ENCODE data around the gene TMEM223. TPM values are rescaled to one million over a fixed set of nuclear protein-coding genes. Genes with fewer than 3 reads are reported as not detected.

Gene TMEM223
- 10 to 100 TPM; 20.8 to 45.1 (median 30.3) TPM for total RNA-seq

DNA sequence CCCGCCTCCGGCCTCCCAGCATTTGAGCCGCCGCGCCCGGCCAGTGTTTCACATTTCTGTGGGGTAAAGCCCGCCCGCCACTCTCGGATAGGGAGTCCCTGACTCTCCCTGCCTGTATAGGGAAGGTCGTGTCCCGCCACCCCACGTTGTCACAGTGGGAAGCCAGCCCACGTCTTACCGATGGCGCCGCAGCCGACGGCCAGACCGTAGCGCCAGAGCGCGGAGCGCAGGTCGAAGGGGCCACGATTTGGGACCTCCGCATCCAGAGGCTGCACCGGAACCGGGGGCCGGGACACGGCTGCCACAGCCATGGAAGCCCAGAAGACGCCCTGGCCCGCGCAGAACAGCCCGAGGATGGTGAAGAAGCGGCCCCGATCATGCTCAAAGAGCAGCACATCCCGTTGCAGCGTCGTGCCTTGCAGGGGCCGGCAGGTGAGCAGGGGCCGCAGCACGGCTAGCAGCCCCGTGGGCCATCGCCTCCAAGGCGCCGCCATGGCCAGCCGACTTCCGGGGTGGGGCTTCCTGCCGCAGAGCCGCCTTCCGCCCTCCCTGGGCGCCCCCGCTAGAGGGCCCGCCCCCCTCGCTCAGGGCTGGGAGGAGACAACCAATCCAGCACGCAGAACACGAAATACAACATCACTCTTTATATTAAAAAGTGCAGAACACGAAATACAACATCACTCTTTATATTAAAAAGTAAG, at the start of gene TMEM223:
Gene TMEM223, minus strand, starts transcription at position 506 of the 701 bp plus-strand sequence. Its CDS starts 12 bp downstream, at position 494.
- DNase-seq (ENCODE audit: low spot score): peak; percentile 57
- no peak for TF ChIP-seq CTCF (IDR thresholded peaks at IDR 0.05)
- peak; percentile 82 for ATAC-seq (ENCODE audit: low FRiP score)

DNA sequence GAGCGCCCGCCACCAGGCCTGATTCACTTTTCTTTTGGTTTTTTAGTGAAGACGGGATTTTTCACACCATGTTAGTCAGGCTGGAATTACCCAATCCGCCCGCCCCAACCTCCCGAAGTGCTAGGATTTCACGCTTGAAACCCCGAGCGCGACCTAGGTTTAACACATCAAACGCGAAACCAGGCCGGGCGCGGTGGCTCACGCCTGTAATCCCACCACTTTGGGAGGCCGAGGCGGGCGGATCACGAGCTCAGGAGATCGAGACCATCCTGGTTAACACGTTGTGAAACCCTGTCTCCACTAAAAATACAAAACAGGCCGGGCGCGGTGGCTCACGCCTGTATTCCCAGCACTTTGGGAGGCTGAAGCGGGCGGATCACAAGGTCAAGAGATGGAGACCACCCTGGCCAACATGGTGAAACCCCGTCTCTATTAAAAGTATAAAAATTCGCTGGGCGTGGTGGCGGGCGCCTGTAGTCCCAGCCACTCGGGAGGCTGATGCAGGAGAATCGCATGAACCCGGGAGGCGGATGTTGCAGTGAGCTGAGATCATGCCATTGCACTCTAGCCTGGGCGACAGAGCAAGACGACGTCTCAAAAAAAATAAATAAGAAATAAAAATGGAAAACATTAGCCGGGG, 49.0 kb upstream of the TMEM223 start:
- ATAC-seq (ENCODE audit: low FRiP score) (peak; percentile 32), DNase-seq (ENCODE audit: low spot score) (peak; percentile 66)

GRCh38 chr11:62839050-62839945, 47.5 kb upstream of the TMEM223 start, which contains the start of gene WDR74:
Gene WDR74, minus strand, starts transcription at chr11:62839590. Its CDS starts 20 bp downstream, at chr11:62839570.
- ATAC-seq (ENCODE audit: low FRiP score) (peak; percentile 46), DNase-seq (ENCODE audit: low spot score) (peak; percentile 73)
- no peak for TF ChIP-seq CTCF (IDR thresholded peaks at IDR 0.05)

GRCh38 chr11:62835336-62835735, 43.5 kb upstream of the TMEM223 start:
- TF ChIP-seq CTCF (IDR thresholded peaks at IDR 0.05): no peak
- DNase-seq (ENCODE audit: low spot score) (no peak), ATAC-seq (ENCODE audit: low FRiP score) (no peak)

DNA sequence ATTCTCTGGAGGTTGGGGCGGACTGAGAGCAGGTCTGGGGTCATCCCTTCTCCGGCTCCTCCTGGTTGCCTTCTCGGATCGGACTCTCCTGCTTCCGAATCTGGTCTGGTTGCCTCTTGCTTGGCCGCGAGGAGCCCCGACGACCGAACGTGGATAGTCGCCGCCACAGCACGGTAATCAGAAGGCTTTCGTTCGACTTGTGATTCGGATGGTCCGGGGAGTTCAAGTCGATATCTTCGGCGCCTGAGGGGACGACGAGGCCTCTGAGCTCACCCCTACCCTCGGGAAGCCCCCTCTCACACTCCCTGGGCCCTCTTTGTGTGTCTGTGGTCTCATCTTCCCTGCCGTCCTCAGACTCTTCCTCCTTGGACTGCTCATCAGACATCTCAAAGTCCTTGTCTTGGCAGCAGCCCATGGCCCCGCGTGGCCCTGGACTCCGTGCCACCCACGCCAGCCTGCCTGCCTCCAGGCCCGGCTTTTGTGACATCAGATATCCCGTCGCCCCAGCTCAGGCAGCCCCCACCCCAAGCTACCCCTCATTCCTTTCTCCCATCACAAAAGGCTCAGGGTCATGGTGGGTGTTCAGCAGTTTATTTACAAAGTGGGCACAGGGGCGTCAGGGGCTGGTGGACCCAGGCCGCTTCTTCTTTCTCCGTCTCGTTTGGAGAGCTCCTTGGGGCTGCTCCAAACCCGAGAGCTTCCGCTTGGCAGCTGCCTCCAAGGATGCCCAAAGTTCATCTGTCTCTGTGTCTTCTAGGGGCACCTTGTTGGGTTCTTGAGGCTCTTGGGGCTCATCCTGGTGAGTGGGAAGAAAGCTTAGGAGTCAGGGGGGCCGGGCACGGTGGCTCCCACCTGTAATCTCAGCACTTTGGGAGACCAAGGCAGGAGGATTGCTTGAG, 40.8 kb upstream of the TMEM223 start, which contains the start of gene TEX54:
Gene TEX54, minus strand, starts transcription at position 506 of the 899 bp plus-strand sequence.
- peak; percentile 13 for ATAC-seq (ENCODE audit: low FRiP score)
- no peak for TF ChIP-seq CTCF (IDR thresholded peaks at IDR 0.05)
- DNase-seq (ENCODE audit: low spot score): no peak

DNA sequence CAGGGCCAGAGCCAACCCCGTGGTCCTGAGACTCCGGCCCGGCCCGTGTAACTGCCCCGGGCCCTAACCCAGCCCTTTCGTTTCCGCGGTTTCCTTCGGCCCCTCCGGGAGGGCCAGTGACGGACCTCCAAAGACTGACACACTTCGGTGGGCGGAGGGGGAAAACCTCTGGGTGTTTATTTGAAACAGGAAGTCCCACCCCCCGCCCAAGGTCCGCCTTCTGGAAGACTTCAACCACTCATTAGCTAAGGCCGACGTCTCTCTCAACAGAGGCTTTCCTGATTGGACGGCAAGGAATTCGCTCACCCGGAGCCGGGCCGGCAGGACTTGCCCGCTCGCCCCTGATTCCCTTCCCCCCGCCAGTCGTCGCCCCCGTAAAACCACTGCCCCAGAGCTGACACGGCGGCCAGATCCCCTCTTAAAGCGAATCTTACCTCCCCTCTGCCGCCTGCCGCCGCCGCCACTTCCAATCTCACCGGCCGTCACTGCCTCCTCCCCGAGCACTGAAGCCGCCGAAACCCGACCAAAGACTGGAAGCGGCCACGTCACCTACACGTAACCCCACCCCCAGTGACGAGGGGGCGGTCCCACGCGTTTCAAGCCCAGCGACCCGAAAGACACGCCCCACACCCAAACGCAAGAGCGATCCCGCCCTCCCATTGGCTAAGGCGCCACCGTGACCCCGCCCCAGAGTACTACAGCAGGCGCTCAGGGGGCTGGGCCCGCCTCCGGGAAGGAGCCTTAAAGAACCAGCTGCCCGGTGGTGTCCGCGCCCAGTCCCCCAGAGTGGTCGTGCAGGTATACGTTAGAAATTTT, 39.9 kb upstream of the TMEM223 start, which contains the start of gene STX5:
Gene STX5, minus strand, starts transcription at position 532 of the 816 bp plus-strand sequence. CDS start 808 bp downstream, outside the sequence.
- TF ChIP-seq CTCF (IDR thresholded peaks at IDR 0.05): no peak
- peak; percentile 96 for ATAC-seq (ENCODE audit: low FRiP score)
- peak; percentile 98 for DNase-seq (ENCODE audit: low spot score)

All from omental fat pad (tissue), 4 donors.